HG02623 (cell line): ENCODE results near the gene AEBP1.

Experiments
- ATAC-seq: cut with Tn5 transposase; IDR thresholded peaks from one replicate; pipeline ENCODE4 v1.9.1; 2021; ENCODE audit warnings: moderate library complexity; ENCODE audit not compliant: unreplicated experiment

AEBP1 gene

GRCh38 chr7:44152971-44153947 lies 49.1 kb downstream of the AEBP1 start:
- no peak for ATAC-seq

GRCh38 chr7:44153948-44154335 lies 49.8 kb downstream of the AEBP1 start:
- no peak for ATAC-seq

- ATAC-seq, result no peak
Measured at GRCh38 chr7:44154703-44155102, 50.6 kb downstream of the AEBP1 start.

GRCh38 chr7:44155191-44156185 lies 51.3 kb downstream of the AEBP1 start:
- ATAC-seq, result no peak

- ATAC-seq, result no peak
Measured at GRCh38 chr7:44156453-44157010, 52.4 kb downstream of the AEBP1 start.

GRCh38 chr7:44157116-44158080 lies 53.3 kb downstream of the AEBP1 start:
- ATAC-seq, result no peak

GRCh38 chr7:44158096-44158872 lies 54.1 kb downstream of the AEBP1 start:
- no peak for ATAC-seq

GRCh38 chr7:44158873-44159631 lies 54.9 kb downstream of the AEBP1 start:
- ATAC-seq, result no peak

GRCh38 chr7:44159824-44160630 lies 55.9 kb downstream of the AEBP1 start:
- no peak for ATAC-seq

GRCh38 chr7:44161371-44161770 lies 57.2 kb downstream of the AEBP1 start:
- ATAC-seq, result no peak

GRCh38 chr7:44162179-44162578 lies 58.0 kb downstream of the AEBP1 start:
- no peak for ATAC-seq

- no peak for ATAC-seq
Measured at GRCh38 chr7:44162785-44163395, 58.7 kb downstream of the AEBP1 start.

- no peak for ATAC-seq
Measured at GRCh38 chr7:44163591-44163990, 59.4 kb downstream of the AEBP1 start.
